Gastrocnemius medialis (tissue), 4 donors: ENCODE results near the gene FARS2.

Source experiments
- POLR2A ChIP-seq, 2 donors: fragments of 450-650 bp; IDR thresholded peaks; one replicate each; pipeline ENCODE4 v1.6.1; 2017; ENCODE audit warnings: antibody characterized with exemption in 2 of 2, mild to moderate bottlenecking in 2 of 2, moderate library complexity in 2 of 2
- TF ChIP-seq, protein P1 (sequence below), 5 experiments: fragments of 450-650 bp in 3 of 5; fragments of 200-600 bp in 2 of 5; sonication (generic) in 2 of 5; IDR thresholded peaks in 4 of 5; conservative IDR thresholded peaks in 1 of 5; 1 replicate in 4 of 5; 2 replicates in 1 of 5; pipeline ENCODE4 v1.5.1; 2016 to 2019; ENCODE audit warnings: antibody characterized with exemption in 5 of 5, mild to moderate bottlenecking in 3 of 5, moderate library complexity in 3 of 5

DNA sequence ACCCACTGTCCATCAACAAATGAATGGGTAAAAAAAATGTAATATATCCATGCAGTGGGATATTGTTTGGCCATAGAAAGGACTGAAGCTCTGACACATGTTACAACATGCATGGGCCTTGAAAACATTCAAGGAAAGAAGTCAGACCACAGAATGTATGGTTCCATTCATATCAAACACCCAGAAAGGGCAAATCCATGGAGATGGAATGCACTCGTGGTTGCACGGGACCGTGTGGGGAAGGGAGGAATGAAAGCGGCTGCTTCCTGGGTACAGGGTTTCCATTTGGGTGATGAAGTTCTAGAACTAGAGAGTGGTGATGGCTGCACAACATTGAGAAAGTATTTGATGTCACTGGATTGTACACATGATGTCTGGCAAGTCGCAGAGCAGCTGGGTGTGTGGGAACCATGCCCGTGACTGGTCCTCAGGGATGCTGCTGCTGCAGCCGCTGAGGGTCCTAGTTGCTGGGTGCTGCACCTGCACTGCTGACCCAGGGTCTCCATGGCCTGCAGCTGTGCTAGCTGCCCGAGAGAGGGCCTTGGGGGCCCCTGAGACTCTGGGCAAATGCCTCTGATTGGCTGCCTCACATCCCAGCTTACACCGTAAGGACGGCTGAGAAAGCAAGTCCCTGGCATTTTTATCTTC, 525.1 kb downstream of the FARS2 start:
- TF ChIP-seq, protein P1, sequence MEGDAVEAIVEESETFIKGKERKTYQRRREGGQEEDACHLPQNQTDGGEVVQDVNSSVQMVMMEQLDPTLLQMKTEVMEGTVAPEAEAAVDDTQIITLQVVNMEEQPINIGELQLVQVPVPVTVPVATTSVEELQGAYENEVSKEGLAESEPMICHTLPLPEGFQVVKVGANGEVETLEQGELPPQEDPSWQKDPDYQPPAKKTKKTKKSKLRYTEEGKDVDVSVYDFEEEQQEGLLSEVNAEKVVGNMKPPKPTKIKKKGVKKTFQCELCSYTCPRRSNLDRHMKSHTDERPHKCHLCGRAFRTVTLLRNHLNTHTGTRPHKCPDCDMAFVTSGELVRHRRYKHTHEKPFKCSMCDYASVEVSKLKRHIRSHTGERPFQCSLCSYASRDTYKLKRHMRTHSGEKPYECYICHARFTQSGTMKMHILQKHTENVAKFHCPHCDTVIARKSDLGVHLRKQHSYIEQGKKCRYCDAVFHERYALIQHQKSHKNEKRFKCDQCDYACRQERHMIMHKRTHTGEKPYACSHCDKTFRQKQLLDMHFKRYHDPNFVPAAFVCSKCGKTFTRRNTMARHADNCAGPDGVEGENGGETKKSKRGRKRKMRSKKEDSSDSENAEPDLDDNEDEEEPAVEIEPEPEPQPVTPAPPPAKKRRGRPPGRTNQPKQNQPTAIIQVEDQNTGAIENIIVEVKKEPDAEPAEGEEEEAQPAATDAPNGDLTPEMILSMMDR (IDR thresholded peaks at IDR 0.05 in 4 of 5, conservative IDR thresholded peaks at IDR 0.05 in 1 of 5), result no peak
- TF ChIP-seq POLR2A (IDR thresholded peaks at IDR 0.05), result no peak
